Activated T-cell treated with anti-CD3 and anti-CD28 coated beads, Interleukin-2, amount 50 U/mL, for 24 hours (primary cell): ENCODE measurements around the gene CHRNB4.

Experiments used
- DNase-seq: peaks from one replicate; pipeline ENCODE4 v3.0.0-alpha.2; 2020
- H3K27ac Mint-ChIP-seq: 2 replicates; pipeline ENCODE4 v1.8.0; 2020; ENCODE audit warnings: mild to moderate bottlenecking, mixed read lengths
- H3K27me3 Mint-ChIP-seq: 2 replicates; pipeline ENCODE4 v1.8.0; 2020; ENCODE audit warnings: mixed read lengths
- H3K36me3 Mint-ChIP-seq: 2 replicates; pipeline ENCODE4 v1.8.0; 2020; ENCODE audit warnings: low read depth, mixed read lengths
- H3K4me1 Mint-ChIP-seq: 2 replicates; pipeline ENCODE4 v1.8.0; 2020; ENCODE audit warnings: low read depth, mixed read lengths
- H3K4me3 Mint-ChIP-seq: 2 replicates; pipeline ENCODE4 v1.8.0; 2020; ENCODE audit warnings: mild to moderate bottlenecking, moderate library complexity, mixed read lengths
- H3K9me3 Mint-ChIP-seq: 2 replicates; pipeline ENCODE4 v1.8.0; 2020; ENCODE audit warnings: mixed read lengths

Gene CHRNB4

DNA sequence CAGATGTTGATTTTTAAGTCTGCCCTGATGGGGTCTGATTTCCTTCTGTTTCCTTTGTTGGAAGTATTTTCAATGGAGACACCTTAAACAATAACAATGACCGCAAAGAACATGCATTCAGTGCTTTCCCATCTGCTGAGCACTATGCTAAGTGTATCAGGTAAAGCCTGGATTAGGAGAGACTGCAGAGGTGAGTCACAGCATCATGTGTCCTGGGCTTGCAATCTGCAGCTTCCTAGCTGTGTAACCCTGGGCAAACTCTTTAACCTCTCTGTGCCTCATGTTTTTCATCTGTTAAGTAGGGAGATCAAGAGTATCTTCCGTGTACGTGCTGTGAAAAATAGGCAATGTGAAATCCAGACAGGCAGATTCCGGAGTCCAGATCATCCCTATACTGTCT is 13.3 kb upstream of the CHRNB4 start:
- H3K4me3 Mint-ChIP-seq: no peak overlapping the region
- H3K9me3 Mint-ChIP-seq: no peaks in the 10 kb centered on the region
- no peak for DNase-seq
- no peaks in the 10 kb centered on the region for H3K27me3 Mint-ChIP-seq
- H3K4me1 Mint-ChIP-seq: no peaks in the 10 kb centered on the region
- H3K36me3 Mint-ChIP-seq: no peaks in the 10 kb centered on the region
- no peak overlapping the region for H3K27ac Mint-ChIP-seq

DNA sequence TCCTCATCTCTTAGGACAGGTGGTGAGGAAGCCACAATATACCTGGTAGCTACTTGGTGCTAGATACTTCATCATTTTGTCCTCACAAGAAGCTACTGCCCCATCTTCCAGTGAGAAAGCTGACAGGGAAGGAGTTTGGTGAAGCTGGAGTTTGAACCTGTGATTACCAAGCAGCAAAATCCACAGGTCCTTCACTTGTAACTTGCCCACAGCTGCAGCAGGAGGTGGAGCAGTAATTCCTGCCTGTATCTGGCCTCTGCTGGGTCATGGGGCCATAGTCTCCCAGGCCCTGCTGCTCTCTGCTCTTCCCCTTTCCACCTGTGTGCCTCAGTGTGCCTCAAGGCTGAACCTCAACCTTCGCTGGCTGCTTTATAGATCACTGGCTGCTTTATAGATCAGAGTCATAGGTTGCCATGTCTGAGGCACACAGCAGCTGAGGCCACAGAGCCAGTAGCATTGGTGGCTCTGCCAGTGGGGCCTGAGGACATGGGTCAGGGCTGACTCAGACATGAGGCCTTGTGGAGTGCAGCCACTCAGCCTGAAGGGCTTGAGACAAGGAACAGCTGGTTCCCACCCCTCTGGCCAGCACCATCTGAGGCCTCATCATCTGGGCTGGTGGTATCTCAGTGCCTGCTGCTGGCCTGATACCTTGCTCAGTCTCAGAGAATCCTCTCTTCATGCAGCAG is 11.1 kb upstream of the CHRNB4 start:
- no peak overlapping the region for H3K4me3 Mint-ChIP-seq
- H3K27ac Mint-ChIP-seq: no peak overlapping the region
- H3K36me3 Mint-ChIP-seq: no peaks in the 10 kb centered on the region
- no peaks in the 10 kb centered on the region for H3K9me3 Mint-ChIP-seq
- no peaks in the 10 kb centered on the region for H3K27me3 Mint-ChIP-seq
- DNase-seq: no peak
- no peaks in the 10 kb centered on the region for H3K4me1 Mint-ChIP-seq

DNA sequence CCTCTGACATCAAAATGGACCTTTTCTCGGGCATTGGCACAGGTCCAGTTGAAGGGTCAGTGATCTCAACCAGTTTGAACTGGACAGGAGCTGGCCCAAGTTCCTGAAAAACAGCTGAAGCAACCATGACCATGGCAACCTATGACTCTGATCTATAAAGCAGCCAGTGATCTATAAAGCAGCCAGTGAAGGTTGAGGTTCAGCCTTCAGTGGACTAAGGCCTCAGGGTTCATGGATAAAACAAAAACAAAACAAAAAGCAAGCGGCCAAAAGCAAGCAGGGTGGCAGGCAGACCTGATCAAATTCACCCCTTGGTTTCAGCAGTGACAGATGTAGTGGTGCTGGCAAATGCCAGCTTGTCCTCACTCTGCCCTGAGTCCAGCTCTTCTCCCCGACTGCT is 10.0 kb upstream of the CHRNB4 start:
- H3K27ac Mint-ChIP-seq: no peak overlapping the region
- H3K4me1 Mint-ChIP-seq: no peaks in the 10 kb centered on the region
- no peak overlapping the region for H3K4me3 Mint-ChIP-seq
- no peak for DNase-seq
- H3K9me3 Mint-ChIP-seq: no peaks in the 10 kb centered on the region
- H3K36me3 Mint-ChIP-seq: no peaks in the 10 kb centered on the region
- H3K27me3 Mint-ChIP-seq: no peaks in the 10 kb centered on the region

DNA sequence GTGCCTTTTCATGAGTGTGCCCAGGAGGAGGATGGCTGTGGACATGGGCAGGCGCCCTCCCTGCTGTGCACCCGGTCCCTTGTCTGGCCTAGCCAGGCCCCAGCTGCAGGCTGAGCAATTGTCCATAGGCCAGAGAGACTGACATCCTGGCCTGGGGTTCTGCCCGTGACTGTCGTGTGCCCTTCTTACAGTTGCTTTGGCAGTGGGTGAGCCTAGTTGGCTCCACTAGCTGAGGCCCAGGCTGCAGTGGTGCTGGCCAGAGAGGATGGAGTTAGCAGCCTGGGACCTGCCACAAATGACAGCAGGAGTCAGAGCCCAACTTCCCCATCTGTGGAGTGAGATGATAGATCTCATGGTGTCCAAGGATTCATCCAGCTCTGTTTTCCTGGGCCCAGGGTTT is 9.0 kb upstream of the CHRNB4 start:
- no peak overlapping the region for H3K4me3 Mint-ChIP-seq
- H3K36me3 Mint-ChIP-seq: no peaks in the 10 kb centered on the region

DNA sequence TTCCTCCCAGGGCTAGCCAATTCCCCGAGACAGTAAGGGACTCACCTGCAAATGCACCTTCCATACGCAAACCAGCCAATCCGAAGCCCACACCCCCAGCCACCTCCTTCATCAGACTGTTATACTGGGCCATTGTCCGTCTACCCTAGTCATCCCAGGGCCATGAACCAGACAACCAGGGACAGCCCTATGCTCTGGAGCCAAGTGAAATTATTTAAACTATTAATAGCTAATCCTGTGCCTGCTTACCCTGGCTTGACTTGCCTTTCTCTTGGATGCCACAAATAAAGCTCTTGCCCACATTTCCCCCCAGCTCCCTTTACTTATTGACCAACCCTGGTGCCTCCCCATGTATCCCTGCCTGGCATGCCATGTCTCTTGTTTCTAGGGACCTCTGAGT is 4.0 kb upstream of the CHRNB4 start:
- DNase-seq: no peak
- Mint-ChIP-seq H3K9me3 (no peaks in the 10 kb centered on the region), H3K36me3 (no peaks in the 10 kb centered on the region), H3K4me3 (no peak overlapping the region), H3K27me3 (peaks cover 15% of the 10 kb centered on the region), H3K4me1 (peaks cover 9% of the 10 kb centered on the region), H3K27ac (no peak overlapping the region)

More for the DNA sequence above, 9.0 kb upstream of the CHRNB4 start:
- H3K27ac Mint-ChIP-seq: no peak overlapping the region
- no peaks in the 10 kb centered on the region for H3K9me3 Mint-ChIP-seq
- no peaks in the 10 kb centered on the region for H3K4me1 Mint-ChIP-seq
- H3K27me3 Mint-ChIP-seq: no peaks in the 10 kb centered on the region
- DNase-seq: no peak

DNA sequence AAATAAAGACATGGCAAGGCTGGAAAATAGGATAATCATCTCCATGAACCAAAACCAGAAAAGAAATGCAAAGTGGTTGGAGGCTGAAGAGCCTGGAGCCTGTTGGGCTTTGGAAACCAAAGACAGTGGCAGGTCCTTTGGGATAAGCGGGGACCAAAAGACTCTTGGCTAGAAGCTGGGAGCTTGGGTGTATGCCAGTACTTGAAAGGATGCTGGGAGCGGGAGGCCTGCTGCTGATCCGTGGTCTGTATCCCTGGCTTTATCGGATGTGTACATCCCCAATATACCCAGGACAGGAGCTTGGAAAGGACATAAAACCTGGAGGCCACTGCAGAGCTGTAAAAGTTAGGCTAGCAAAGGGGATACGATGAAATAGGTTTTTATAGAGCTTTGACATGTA is 1.3 kb upstream of the CHRNB4 start:
- Mint-ChIP-seq H3K27ac (no peak overlapping the region), H3K9me3 (no peaks in the 10 kb centered on the region), H3K4me3 (no peak overlapping the region), H3K4me1 (peaks cover 9% of the 10 kb centered on the region), H3K36me3 (no peaks in the 10 kb centered on the region), H3K27me3 (peaks cover 25% of the 10 kb centered on the region)
- no peak for DNase-seq

DNA sequence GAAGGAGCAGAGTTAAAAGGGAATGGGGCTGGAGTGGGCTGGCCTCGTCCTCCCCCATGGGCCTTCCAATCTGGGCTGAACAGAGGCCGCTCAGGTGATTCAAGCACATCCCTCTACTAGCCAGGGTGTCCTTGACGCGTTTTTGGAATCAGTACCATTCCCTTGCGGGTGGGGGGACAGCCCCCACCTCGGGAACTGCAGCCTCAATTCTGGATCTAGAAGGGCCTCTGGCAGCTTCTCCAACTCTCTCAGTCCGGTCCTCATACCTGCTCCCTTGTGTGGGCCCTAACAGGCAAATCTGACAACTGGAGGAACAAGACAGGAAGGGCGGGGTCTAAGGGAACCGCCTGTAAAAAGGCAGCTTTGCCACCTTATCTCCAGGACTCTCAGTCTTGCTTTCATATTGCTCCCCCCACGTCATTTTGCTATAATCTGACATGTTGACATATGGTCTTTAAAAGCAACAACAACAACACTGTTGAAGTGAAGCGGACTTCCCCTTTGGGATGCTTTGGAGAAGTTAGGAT is 802 bp upstream of the CHRNB4 start:
- Mint-ChIP-seq H3K27me3 (peaks cover 25% of the 10 kb centered on the region), H3K4me3 (peak overlapping the region; percentile 56), H3K27ac (no peak overlapping the region), H3K36me3 (no peaks in the 10 kb centered on the region), H3K9me3 (no peaks in the 10 kb centered on the region), H3K4me1 (peaks cover 9% of the 10 kb centered on the region)
- no peak for DNase-seq

DNA sequence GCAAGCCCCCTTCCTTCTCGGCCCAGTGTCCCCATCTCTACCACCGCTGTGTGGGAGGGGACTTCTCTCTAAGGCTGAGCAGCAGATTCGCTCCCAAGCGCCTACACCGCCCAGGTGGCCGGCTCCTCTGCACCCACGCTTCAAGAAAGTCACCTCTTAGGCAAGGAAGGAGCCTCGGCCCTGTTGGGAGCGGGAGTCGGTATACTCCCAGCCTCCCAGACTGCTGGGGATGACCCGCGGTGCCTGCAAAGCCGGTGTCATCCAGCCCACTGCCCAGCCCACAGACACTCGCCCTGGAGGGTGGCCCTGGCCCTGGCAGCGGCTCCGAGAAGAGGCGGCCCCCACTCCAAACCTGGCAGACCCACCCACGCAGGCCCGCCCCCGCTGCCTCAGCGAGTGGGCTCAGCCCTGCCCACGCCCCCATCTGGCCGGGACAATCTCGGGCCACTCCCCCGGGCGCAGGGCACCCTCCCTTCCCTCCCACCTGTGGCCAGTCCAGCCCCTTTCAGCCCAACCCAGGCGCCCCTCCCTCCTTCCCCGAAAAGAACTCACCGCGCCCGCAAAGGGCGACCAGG is 396 bp downstream of the CHRNB4 start:
- Mint-ChIP-seq H3K27ac (no peak overlapping the region), H3K4me3 (peak overlapping the region; percentile 59), H3K9me3 (no peaks in the 10 kb centered on the region), H3K4me1 (peaks cover 9% of the 10 kb centered on the region), H3K27me3 (peaks cover 25% of the 10 kb centered on the region), H3K36me3 (no peaks in the 10 kb centered on the region)
- no peak for DNase-seq

DNA sequence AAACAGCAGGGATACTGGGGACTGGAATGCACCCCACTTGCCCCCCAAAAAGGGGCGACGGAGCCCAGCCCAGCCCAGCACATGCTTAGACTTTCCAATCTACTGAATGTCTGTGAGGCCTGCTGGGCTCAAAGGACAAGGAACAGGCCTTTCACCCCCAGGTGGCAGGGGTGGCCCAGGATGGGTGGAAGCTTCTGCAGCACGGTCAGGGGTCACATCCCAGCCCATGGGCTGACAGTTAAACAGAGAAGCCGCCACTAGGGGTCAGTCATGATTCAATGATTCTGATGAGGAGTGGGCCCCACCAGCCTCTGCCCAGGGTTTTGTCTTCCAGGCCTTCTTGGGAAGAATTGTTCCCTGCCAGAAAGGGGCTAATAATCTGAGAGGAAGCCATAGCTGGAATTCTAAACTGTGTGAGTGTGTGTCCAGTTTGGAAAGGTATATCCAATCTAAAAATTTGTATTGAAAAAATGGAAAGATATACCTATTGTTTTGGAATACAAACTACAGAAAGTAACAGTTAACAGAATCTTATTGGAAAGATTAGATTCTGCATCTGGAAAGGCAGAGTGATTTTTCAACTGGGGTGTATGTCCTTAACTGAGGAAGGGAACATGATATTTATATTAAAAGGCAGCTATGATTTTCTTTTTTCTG is 2.2 kb downstream of the CHRNB4 start:
- Mint-ChIP-seq H3K4me3 (no peak overlapping the region), H3K4me1 (peaks cover 9% of the 10 kb centered on the region), H3K27me3 (peaks cover 25% of the 10 kb centered on the region), H3K27ac (no peak overlapping the region), H3K9me3 (no peaks in the 10 kb centered on the region), H3K36me3 (no peaks in the 10 kb centered on the region)
- DNase-seq: peak; percentile 52

DNA sequence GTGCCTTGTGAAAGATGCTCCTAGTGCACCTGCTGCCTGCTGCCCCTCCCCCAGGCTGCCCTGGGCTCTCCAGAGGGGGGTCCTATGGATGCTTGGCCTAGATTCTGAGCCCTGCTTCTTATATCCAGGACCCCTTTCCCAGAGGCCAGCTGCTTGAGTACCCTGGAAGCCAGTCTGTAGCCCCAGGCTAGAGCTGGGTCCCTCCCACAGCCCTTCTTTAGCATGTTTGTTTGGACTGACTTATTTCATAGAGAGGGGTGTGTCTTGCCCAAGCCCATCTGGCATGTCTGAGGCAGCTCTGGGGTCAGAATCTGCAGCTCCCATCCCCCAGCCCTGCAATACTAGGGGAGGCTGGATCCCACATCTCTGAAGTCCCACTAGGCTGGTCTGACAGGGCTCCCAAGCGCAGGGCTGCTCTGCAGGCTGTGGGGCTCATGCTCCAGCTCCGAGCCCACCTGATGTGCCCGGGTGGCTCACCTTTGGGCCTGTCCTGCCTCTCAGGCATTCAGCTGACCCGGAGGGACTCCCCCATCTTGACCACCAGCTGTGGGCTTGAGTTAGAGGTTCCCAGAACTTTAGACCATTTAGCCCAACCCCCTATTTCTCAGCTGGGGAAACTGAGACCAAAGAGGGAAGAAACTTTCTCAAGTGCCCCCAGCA is 3.1 kb downstream of the CHRNB4 start:
- Mint-ChIP-seq H3K27me3 (peaks cover 25% of the 10 kb centered on the region), H3K9me3 (peaks cover 5% of the 10 kb centered on the region), H3K4me3 (no peak overlapping the region), H3K36me3 (no peaks in the 10 kb centered on the region), H3K27ac (no peak overlapping the region), H3K4me1 (peaks cover 9% of the 10 kb centered on the region)
- no peak for DNase-seq

DNA sequence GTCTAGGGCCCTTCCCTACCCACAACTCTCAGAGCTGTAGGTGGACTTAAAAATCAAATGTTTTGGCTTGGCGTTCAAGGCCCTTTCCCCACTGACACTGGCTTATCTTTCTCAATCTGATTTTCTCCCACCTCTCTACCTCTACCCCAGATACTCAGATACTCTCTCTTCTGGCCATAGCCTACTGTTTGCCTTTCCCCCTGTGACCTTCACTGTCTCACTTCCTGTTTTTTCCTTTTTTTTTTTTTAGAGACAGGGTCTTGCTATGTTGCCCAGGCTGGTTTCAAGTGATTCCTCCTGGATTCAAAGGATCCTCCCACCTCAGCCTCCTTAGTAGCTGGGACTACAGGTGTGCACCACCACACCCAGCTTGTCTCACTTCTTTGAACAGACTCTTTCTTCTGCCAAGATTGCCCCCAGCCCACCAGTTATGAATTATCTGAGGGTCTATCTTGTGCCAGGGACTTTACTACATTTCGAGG is 4.6 kb downstream of the CHRNB4 start:
- peaks cover 5% of the 10 kb centered on the region for H3K9me3 Mint-ChIP-seq

DNA sequence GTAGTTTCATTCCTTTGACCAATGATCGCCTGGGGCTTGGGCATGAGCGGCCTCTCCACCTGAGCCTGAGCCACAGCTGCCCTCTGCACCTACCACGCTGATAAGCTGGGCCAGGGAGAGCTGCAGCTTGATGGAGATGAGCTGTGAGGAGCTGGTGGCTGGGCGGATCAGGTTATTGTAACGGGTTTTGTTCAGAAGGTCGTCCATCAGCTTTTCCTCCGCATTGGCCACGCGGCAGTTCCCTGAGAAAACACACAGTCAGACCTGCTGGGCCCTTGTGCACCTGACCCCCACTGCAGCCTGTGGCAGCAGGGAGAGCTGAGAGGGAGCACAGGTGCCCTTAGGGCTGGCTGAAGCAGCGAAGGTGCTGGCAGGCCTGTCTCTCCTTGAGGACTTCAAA is 5.7 kb downstream of the CHRNB4 start:
- H3K27ac Mint-ChIP-seq: no peak overlapping the region
- no peak for DNase-seq
- H3K27me3 Mint-ChIP-seq: peaks cover 12% of the 10 kb centered on the region
- H3K4me1 Mint-ChIP-seq: peaks cover under 1% of the 10 kb centered on the region
- H3K4me3 Mint-ChIP-seq: no peak overlapping the region
- peaks cover 5% of the 10 kb centered on the region for H3K9me3 Mint-ChIP-seq
- no peaks in the 10 kb centered on the region for H3K36me3 Mint-ChIP-seq

More for the DNA sequence above, 4.6 kb downstream of the CHRNB4 start:
- no peak for DNase-seq
- Mint-ChIP-seq H3K4me3 (no peak overlapping the region), H3K36me3 (no peaks in the 10 kb centered on the region), H3K27me3 (peaks cover 18% of the 10 kb centered on the region), H3K4me1 (peaks cover 6% of the 10 kb centered on the region), H3K27ac (no peak overlapping the region)

DNA sequence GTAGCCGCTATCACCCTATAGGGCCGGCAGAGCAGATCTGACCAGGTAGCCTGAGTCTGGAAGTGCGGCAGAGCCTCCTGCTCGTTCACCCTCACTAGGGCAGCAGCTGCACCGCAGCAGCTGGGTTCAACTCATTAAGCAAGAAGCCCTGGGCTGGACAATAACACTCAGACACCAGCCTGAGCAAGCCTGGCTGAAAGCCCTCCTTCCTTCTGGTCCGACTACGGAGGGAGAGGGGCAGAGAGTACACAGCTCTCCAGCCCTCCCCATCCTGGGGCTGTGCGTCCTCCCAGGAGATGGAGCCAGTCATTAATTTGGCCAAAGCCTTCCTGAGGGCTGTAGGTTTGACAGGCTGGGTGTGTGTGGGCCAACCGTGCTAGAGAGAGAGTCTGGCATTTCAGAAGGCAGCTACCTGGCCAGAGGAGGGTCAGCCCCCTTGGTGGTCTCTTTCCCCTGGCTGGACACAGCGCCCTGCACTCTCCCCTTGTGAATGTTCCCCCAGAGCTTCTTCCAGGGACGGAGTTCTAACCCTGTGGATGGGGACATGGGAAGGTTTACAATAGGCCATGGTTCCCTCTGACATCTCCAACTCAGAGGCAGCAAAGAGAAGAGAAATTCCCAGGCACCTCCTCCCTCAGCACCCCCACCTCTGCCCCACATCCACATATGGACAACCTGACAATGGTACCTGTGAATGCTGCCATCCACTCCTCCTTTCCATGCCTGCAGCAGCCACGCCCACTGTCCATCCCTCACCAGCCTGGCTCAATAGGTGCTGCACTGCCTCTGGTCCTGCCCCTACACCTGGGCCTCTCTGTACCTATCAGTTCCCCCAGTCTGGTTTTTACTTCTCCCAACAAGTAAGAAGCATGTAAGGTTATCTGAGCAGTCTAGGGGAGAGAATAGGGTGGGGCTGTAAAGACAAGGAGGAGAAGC is 6.5 kb downstream of the CHRNB4 start:
- H3K9me3 Mint-ChIP-seq: peaks cover 5% of the 10 kb centered on the region
- H3K4me1 Mint-ChIP-seq: no peaks in the 10 kb centered on the region
- H3K4me3 Mint-ChIP-seq: no peak overlapping the region
- no peak for DNase-seq
- no peak overlapping the region for H3K27ac Mint-ChIP-seq
- H3K27me3 Mint-ChIP-seq: peaks cover 6% of the 10 kb centered on the region
- no peaks in the 10 kb centered on the region for H3K36me3 Mint-ChIP-seq

DNA sequence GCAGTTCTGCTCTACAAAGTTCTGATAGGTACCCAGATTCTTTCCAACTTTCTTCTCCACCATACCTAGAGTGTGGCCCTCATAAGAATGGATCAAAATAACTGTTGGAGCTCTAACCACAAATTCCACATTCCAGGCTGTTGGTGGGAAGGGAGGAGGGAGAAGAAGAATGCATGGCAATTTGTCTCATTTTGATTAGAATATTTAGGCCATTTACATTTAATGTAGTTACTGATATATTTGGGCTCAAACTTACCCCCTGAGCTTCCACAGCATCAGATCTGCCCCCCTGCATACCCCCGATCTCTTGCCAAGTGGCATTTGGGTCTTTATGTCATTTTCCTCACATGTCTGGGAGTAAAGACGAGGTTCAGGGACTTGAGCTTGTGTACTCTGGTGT is 7.7 kb downstream of the CHRNB4 start:
- H3K27me3 Mint-ChIP-seq: no peaks in the 10 kb centered on the region
- H3K36me3 Mint-ChIP-seq: no peaks in the 10 kb centered on the region
- H3K4me1 Mint-ChIP-seq: no peaks in the 10 kb centered on the region
- no peak overlapping the region for H3K4me3 Mint-ChIP-seq
- H3K27ac Mint-ChIP-seq: no peak overlapping the region
- peaks cover 5% of the 10 kb centered on the region for H3K9me3 Mint-ChIP-seq
- no peak for DNase-seq
